MM.1S (cell line): ENCODE results near the gene PRCC.

Experiments
- DNase-seq: peaks from one replicate; pipeline ENCODE4 v3.0.0-alpha.2; 2015
- H2AFZ ChIP-seq: fragments of 300-600 bp; sonication (generic); 2 replicates; pipeline ENCODE4 v1.6.0; 2016; ENCODE audit warnings: antibody characterized with exemption, low read length
- H3F3A ChIP-seq: fragments of 300-600 bp; sonication (generic); 2 replicates; pipeline ENCODE4 v1.6.1; 2016; ENCODE audit warnings: mild to moderate bottlenecking, antibody characterized with exemption, low read length, moderate library complexity, mixed read lengths; ENCODE audit not compliant: insufficient read depth
- H3K27ac ChIP-seq: fragments of 300-600 bp; sonication (generic); 2 replicates; pipeline ENCODE4 v1.5.1; 2016; ENCODE audit warnings: mild to moderate bottlenecking, low read length
- H3K27me3 ChIP-seq: fragments of 300-600 bp; sonication (generic); replicated peaks from 2 replicates; pipeline ENCODE4 v1.6.0; 2016; ENCODE audit warnings: low read length; ENCODE audit not compliant: insufficient read depth
- H3K36me3 ChIP-seq: fragments of 300-600 bp; sonication (generic); replicated peaks from 2 replicates; pipeline ENCODE4 v1.6.1; 2016; ENCODE audit warnings: mild to moderate bottlenecking, low read length, mixed read lengths; ENCODE audit not compliant: insufficient read depth
- H3K4me1 ChIP-seq: fragments of 300-600 bp; sonication (generic); 2 replicates; pipeline ENCODE4 v1.6.1; 2016; ENCODE audit warnings: low read length, mixed read lengths
- H3K4me2 ChIP-seq: fragments of 300-600 bp; sonication (generic); 2 replicates; pipeline ENCODE4 v1.6.0; 2016; ENCODE audit warnings: low read depth, low read length
- H3K4me3 ChIP-seq: fragments of 300-600 bp; sonication (generic); 2 replicates; pipeline ENCODE4 v1.5.1; 2016; ENCODE audit warnings: low read length, mixed read lengths
- H3K79me2 ChIP-seq: fragments of 300-600 bp; sonication (generic); 2 replicates; pipeline ENCODE4 v1.6.1; 2016; ENCODE audit warnings: mixed run types, low read length, mixed read lengths
- H3K9ac ChIP-seq: fragments of 300-600 bp; sonication (generic); 2 replicates; pipeline ENCODE4 v1.6.1; 2016; ENCODE audit warnings: low read length, mixed read lengths
- H3K9me2 ChIP-seq: fragments of 300-600 bp; sonication (generic); replicated peaks from 2 replicates; pipeline ENCODE4 v1.6.1; 2016; ENCODE audit warnings: mild to moderate bottlenecking, low read length, mixed read lengths; ENCODE audit not compliant: insufficient read depth
- H3K9me3 ChIP-seq: fragments of 300-600 bp; sonication (generic); replicated peaks from 2 replicates; pipeline ENCODE4 v1.6.1; 2016; ENCODE audit warnings: mild to moderate bottlenecking, low read length, mixed read lengths; ENCODE audit not compliant: insufficient read depth
- H4K20me1 ChIP-seq: fragments of 300-600 bp; sonication (generic); 2 replicates; pipeline ENCODE4 v1.6.1; 2016; ENCODE audit warnings: mild to moderate bottlenecking, low read length, moderate library complexity, mixed read lengths; ENCODE audit not compliant: insufficient read depth
- CTCF ChIP-seq: fragments of 300-600 bp; sonication (generic); IDR thresholded peaks from 2 replicates; pipeline ENCODE4 v1.5.1; 2016; ENCODE audit warnings: antibody characterized with exemption, low read length, mixed read lengths
- EZH2 ChIP-seq: fragments of 300-600 bp; sonication (generic); optimal IDR thresholded peaks from 2 replicates; pipeline ENCODE3; 2017; ENCODE audit warnings: low read depth, mild to moderate bottlenecking, antibody characterized with exemption, low read length, mixed read lengths
- EZH2phosphoT487 ChIP-seq: fragments of 300-600 bp; sonication (generic); IDR thresholded peaks from 2 replicates; pipeline ENCODE4 v1.6.1; 2018; ENCODE audit warnings: antibody characterized with exemption, low read length

The PRCC gene

GRCh38 chr1:156727926-156728598, 39.3 kb upstream of the PRCC start, which contains the start of gene METTL25B:
Gene METTL25B (plus strand): TSS chr1:156728469. CDS start chr1:156729105, 636 bp downstream.
- no peak for TF ChIP-seq EZH2phosphoT487
- no peak for TF ChIP-seq EZH2
- no peak for TF ChIP-seq CTCF
- H3F3A ChIP-seq = peaks cover 32% of the 10 kb centered on the region
- peaks cover 21% of the 10 kb centered on the region for H4K20me1 ChIP-seq
- H3K27ac ChIP-seq = peak within 1 kb of the TSS; percentile 56
- no peaks in the 10 kb centered on the region for H3K9me2 ChIP-seq
- H3K9me3 ChIP-seq = no peaks in the 10 kb centered on the region
- H3K4me2 ChIP-seq = peak within 1 kb of the TSS; percentile 97
- H3K27me3 ChIP-seq = no peaks in the 10 kb centered on the region
- H3K9ac ChIP-seq = peak within 1 kb of the TSS; percentile 85
- peaks cover 14% of the 10 kb centered on the region for H3K36me3 ChIP-seq
- peaks cover 67% of the 10 kb centered on the region for H3K79me2 ChIP-seq
- H3K4me3 ChIP-seq = peak within 1 kb of the TSS; percentile 95
- H2AFZ ChIP-seq = peak within 1 kb of the TSS; percentile 90
- peaks cover 16% of the 10 kb centered on the region for H3K4me1 ChIP-seq
- peak; percentile 93 for DNase-seq

- peaks cover 16% of the 10 kb centered on the region for H3K4me1 ChIP-seq
- H3K79me2 ChIP-seq = peaks cover 60% of the 10 kb centered on the region
- no peaks in the 10 kb centered on the region for H3K9me3 ChIP-seq
- DNase-seq = peak; percentile 100
- TF ChIP-seq EZH2 (no peak), CTCF (no peak), EZH2phosphoT487 (no peak)
- peak within 1 kb of the TSS; percentile 56 for H3K27ac ChIP-seq
- peak within 1 kb of the TSS; percentile 90 for H2AFZ ChIP-seq
- peaks cover 32% of the 10 kb centered on the region for H3F3A ChIP-seq
- H3K9ac ChIP-seq = peak within 1 kb of the TSS; percentile 85
- no peaks in the 10 kb centered on the region for H3K27me3 ChIP-seq
- peak within 1 kb of the TSS; percentile 97 for H3K4me2 ChIP-seq
- peaks cover 18% of the 10 kb centered on the region for H4K20me1 ChIP-seq
- H3K4me3 ChIP-seq = peak within 1 kb of the TSS; percentile 95
- H3K36me3 ChIP-seq = peaks cover 7% of the 10 kb centered on the region
- H3K9me2 ChIP-seq = no peaks in the 10 kb centered on the region
Measured at GRCh38 chr1:156728599-156729462, 38.5 kb upstream of the PRCC start, which contains the start of gene ISG20L2. Gene ISG20L2 (minus strand): TSS chr1:156728766. CDS start chr1:156727652, 1,114 bp downstream.

GRCh38 chr1:156733989-156734584, 33.2 kb upstream of the PRCC start:
- Histone ChIP-seq H3K4me1 (peaks cover 3% of the 10 kb centered on the region; the same call in 1 of the 2 replicates), H3K79me2 (peaks cover 19% of the 10 kb centered on the region), H3F3A (peaks cover 12% of the 10 kb centered on the region), H3K4me2 (no peak overlapping the region), H4K20me1 (no peaks in the 10 kb centered on the region), H3K27ac (no peak overlapping the region), H3K9me3 (no peaks in the 10 kb centered on the region), H3K9ac (no peak overlapping the region), H3K4me3 (no peak overlapping the region), H3K36me3 (no peaks in the 10 kb centered on the region), H3K9me2 (no peaks in the 10 kb centered on the region), H3K27me3 (no peaks in the 10 kb centered on the region), H2AFZ (no peak overlapping the region)
- TF ChIP-seq EZH2phosphoT487 (no peak), CTCF (no peak), EZH2 (no peak)
- no peak for DNase-seq
